ENCODE measurements around the gene SYNDIG1. TPM values are rescaled to one million over a fixed set of nuclear protein-coding genes. Genes with fewer than 3 reads are reported as not detected.

The SYNDIG1 gene
- total RNA-seq, 1 donor from 2014 or later = 0.49 TPM

- TF ChIP-seq CTCF (conservative IDR thresholded peaks at IDR 0.05) = no peak
- H3K4me3 Mint-ChIP-seq = no peak overlapping the region
- peaks cover 22% of the 10 kb centered on the region for H3K4me1 Mint-ChIP-seq
- no peaks in the 10 kb centered on the region for H3K9me3 Mint-ChIP-seq
- H3K27ac Mint-ChIP-seq (ENCODE audit: unreplicated experiment) = no peak overlapping the region
- H3K36me3 Mint-ChIP-seq (ENCODE audit: low read depth) = no peaks in the 10 kb centered on the region
- H3K27me3 Mint-ChIP-seq (ENCODE audit: low read depth) = no peaks in the 10 kb centered on the region
- DNase-seq (ENCODE audit: low read depth, low spot score) = no peak
These were observed 192.9 kb downstream of the SYNDIG1 start for GRCh38 chr20:24662322-24662721.

GRCh38 chr20:24662752-24663365, 193.4 kb downstream of the SYNDIG1 start:
- H3K36me3 Mint-ChIP-seq (ENCODE audit: low read depth) = no peaks in the 10 kb centered on the region
- H3K27me3 Mint-ChIP-seq (ENCODE audit: low read depth) = no peaks in the 10 kb centered on the region
- no peaks in the 10 kb centered on the region for H3K9me3 Mint-ChIP-seq
- no peak overlapping the region for H3K4me3 Mint-ChIP-seq
- TF ChIP-seq CTCF (conservative IDR thresholded peaks at IDR 0.05) = no peak
- DNase-seq (ENCODE audit: low read depth, low spot score) = no peak
- H3K27ac Mint-ChIP-seq (ENCODE audit: unreplicated experiment) = no peak overlapping the region
- peaks cover 22% of the 10 kb centered on the region for H3K4me1 Mint-ChIP-seq

- H3K9me3 Mint-ChIP-seq = no peaks in the 10 kb centered on the region
- H3K4me3 Mint-ChIP-seq = no peak overlapping the region
- peaks cover 22% of the 10 kb centered on the region for H3K4me1 Mint-ChIP-seq
- H3K27me3 Mint-ChIP-seq (ENCODE audit: low read depth) = no peaks in the 10 kb centered on the region
- H3K27ac Mint-ChIP-seq (ENCODE audit: unreplicated experiment) = no peak overlapping the region
- TF ChIP-seq CTCF (conservative IDR thresholded peaks at IDR 0.05) = no peak
- DNase-seq (ENCODE audit: low read depth, low spot score) = no peak
- no peaks in the 10 kb centered on the region for H3K36me3 Mint-ChIP-seq (ENCODE audit: low read depth)
These were observed 194.1 kb downstream of the SYNDIG1 start for GRCh38 chr20:24663496-24663895.

- no peak overlapping the region for H3K4me3 Mint-ChIP-seq
- H3K36me3 Mint-ChIP-seq (ENCODE audit: low read depth) = peaks cover under 1% of the 10 kb centered on the region
- H3K27ac Mint-ChIP-seq (ENCODE audit: unreplicated experiment) = no peak overlapping the region
- peaks cover 25% of the 10 kb centered on the region for H3K4me1 Mint-ChIP-seq
- H3K27me3 Mint-ChIP-seq (ENCODE audit: low read depth) = no peaks in the 10 kb centered on the region
- H3K9me3 Mint-ChIP-seq = no peaks in the 10 kb centered on the region
- DNase-seq (ENCODE audit: low read depth, low spot score) = no peak
- TF ChIP-seq CTCF (conservative IDR thresholded peaks at IDR 0.05) = no peak
These were observed 195.0 kb downstream of the SYNDIG1 start for GRCh38 chr20:24664266-24664986.

GRCh38 chr20:24665196-24665595, 195.8 kb downstream of the SYNDIG1 start:
- H3K36me3 Mint-ChIP-seq (ENCODE audit: low read depth) = peaks cover 2% of the 10 kb centered on the region
- H3K9me3 Mint-ChIP-seq = no peaks in the 10 kb centered on the region
- no peaks in the 10 kb centered on the region for H3K27me3 Mint-ChIP-seq (ENCODE audit: low read depth)
- H3K4me3 Mint-ChIP-seq = no peak overlapping the region
- no peak for TF ChIP-seq CTCF (conservative IDR thresholded peaks at IDR 0.05)
- peaks cover 20% of the 10 kb centered on the region for H3K4me1 Mint-ChIP-seq
- peak overlapping the region; percentile 54 for H3K27ac Mint-ChIP-seq (ENCODE audit: unreplicated experiment)
- DNase-seq (ENCODE audit: low read depth, low spot score) = no peak
